Measurements from ENCODE around the gene SEMA3D. TPM values are rescaled to one million over a fixed set of nuclear protein-coding genes. Genes with fewer than 3 reads are reported as not detected.

SEMA3D gene
- total and polyA plus RNA-seq, 4 donors, result 0.53 to 49.0 (median 2.6) TPM

- Histone ChIP-seq H3K27me3 (ENCODE audit: control insufficient read depth in 3 of 3, insufficient read depth in 3 of 3, low read length in 2 of 3) (no peaks in the 10 kb centered on the region), H3K4me1 (ENCODE audit: control insufficient read depth in 5 of 5, insufficient read depth in 5 of 5, low read length in 5 of 5) (peaks cover 0 to 23% (median 8%) of the 10 kb centered on the region in 5 donors), H3K9me3 (ENCODE audit: control insufficient read depth in 4 of 4, insufficient read depth in 3 of 4, low read length in 3 of 4) (no peaks in the 10 kb centered on the region), H3K36me3 (ENCODE audit: control insufficient read depth in 4 of 4, insufficient read depth in 4 of 4, low read length in 4 of 4) (peaks cover 0 to 10% (median 3%) of the 10 kb centered on the region in 4 donors), H3K27ac (ENCODE audit: low read depth in 1 of 2, low read length in 1 of 2) (no peak overlapping the region), H3K9ac (ENCODE audit: insufficient read depth in 1 of 2, low read length in 2 of 2) (no peak overlapping the region), H3K4me3 (no peak overlapping the region)
- 44 to 51% methylated on average over 3 of the region's 3 CpGs for WGBS, 2 donors
- ATAC-seq (ENCODE audit: insufficient read depth, low FRiP score) (no peak), DNase-seq (no peak)
- TF ChIP-seq CTCF (IDR thresholded peaks at IDR 0.05; ENCODE audit: control extremely low read depth, extremely low read depth), result no peak
Measured at GRCh38 chr7:85078181-85078580, 108.7 kb downstream of the SEMA3D start.

DNA sequence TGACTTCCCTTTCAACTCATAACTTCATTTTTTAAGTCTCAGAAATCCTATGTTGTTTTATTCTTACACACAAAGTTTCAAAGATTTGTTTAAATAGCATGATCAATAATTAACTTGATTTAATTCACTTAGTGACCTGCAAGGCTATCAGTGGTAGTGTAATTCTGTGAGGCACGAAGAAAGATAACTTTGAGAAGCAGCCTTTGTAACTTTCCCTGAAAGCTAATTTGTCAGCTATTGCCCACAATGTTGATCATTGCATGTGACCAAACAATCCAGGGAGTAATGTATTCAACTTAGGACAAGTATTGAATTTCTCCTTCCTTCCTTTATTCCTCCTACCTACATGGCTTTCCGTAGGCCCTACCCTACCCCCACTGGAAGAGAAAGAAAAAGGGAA lies 111.0 kb downstream of the SEMA3D start:
- Histone ChIP-seq H3K36me3 (ENCODE audit: control insufficient read depth in 4 of 4, insufficient read depth in 4 of 4, low read length in 4 of 4) (peaks cover 0 to 20% (median 5%) of the 10 kb centered on the region in 4 donors), H3K9ac (ENCODE audit: insufficient read depth in 1 of 2, low read length in 2 of 2) (no peak overlapping the region), H3K27me3 (ENCODE audit: control insufficient read depth in 3 of 3, insufficient read depth in 3 of 3, low read length in 2 of 3) (no peaks in the 10 kb centered on the region), H3K9me3 (ENCODE audit: control insufficient read depth in 4 of 4, insufficient read depth in 3 of 4, low read length in 3 of 4) (peaks cover 0 to 2% (median 0%) of the 10 kb centered on the region in 4 donors), H3K4me1 (ENCODE audit: control insufficient read depth in 5 of 5, insufficient read depth in 5 of 5, low read length in 5 of 5) (peaks cover 0 to 8% (median 0%) of the 10 kb centered on the region in 5 donors), H3K27ac (ENCODE audit: low read depth in 1 of 2, low read length in 1 of 2) (no peak overlapping the region), H3K4me3 (no peak overlapping the region)
- WGBS, 2 donors, result 56 to 84% methylated on average over 2 of the region's 2 CpGs
- ATAC-seq (ENCODE audit: insufficient read depth, low FRiP score) (no peak), DNase-seq (no peak)
- no peak for TF ChIP-seq CTCF (IDR thresholded peaks at IDR 0.05; ENCODE audit: control extremely low read depth, extremely low read depth)

GRCh38 chr7:85074992-85075391 lies 111.9 kb downstream of the SEMA3D start:
- no peak for TF ChIP-seq CTCF (IDR thresholded peaks at IDR 0.05; ENCODE audit: control extremely low read depth, extremely low read depth)
- H3K4me3 ChIP-seq, result no peak overlapping the region
- DNase-seq, result no peak
- peaks cover 0 to 2% (median 0%) of the 10 kb centered on the region in 4 donors for H3K9me3 ChIP-seq (ENCODE audit: control insufficient read depth in 4 of 4, insufficient read depth in 3 of 4, low read length in 3 of 4)
- 75 to 78% methylated on average over 2 of the region's 2 CpGs for WGBS, 2 donors
- H3K27ac ChIP-seq (ENCODE audit: low read depth in 1 of 2, low read length in 1 of 2), result no peak overlapping the region
- no peaks in the 10 kb centered on the region for H3K27me3 ChIP-seq (ENCODE audit: control insufficient read depth in 3 of 3, insufficient read depth in 3 of 3, low read length in 2 of 3)
- peaks cover 0 to 8% (median 2%) of the 10 kb centered on the region in 5 donors for H3K4me1 ChIP-seq (ENCODE audit: control insufficient read depth in 5 of 5, insufficient read depth in 5 of 5, low read length in 5 of 5)
- ATAC-seq (ENCODE audit: insufficient read depth, low FRiP score), result no peak
- H3K9ac ChIP-seq (ENCODE audit: insufficient read depth in 1 of 2, low read length in 2 of 2), result no peak overlapping the region
- H3K36me3 ChIP-seq (ENCODE audit: control insufficient read depth in 4 of 4, insufficient read depth in 4 of 4, low read length in 4 of 4), result peaks cover 0 to 22% (median 5%) of the 10 kb centered on the region in 4 donors

DNA sequence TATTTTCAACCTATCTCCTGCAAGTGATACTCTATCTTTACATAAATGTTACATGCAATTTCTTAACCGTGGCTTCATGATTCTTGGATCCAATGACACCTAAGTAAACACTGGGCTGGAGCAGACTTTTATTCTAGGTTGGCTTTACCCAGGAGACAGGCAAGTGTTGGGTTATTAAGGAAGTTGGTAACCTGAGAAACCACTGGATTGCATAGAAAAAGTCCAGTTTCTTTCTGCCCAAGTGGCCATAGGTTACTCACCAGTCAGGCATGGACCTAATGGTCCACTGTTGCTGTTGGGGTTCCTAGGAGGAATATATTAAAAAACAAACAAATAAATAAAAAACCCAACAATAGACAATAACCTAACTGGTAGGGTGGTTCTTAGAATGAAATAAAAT lies 112.8 kb downstream of the SEMA3D start:
- Histone ChIP-seq H3K4me3 (no peak overlapping the region), H3K36me3 (ENCODE audit: control insufficient read depth in 4 of 4, insufficient read depth in 4 of 4, low read length in 4 of 4) (peaks cover 0 to 22% (median 4%) of the 10 kb centered on the region in 4 donors), H3K9ac (ENCODE audit: insufficient read depth in 1 of 2, low read length in 2 of 2) (no peak overlapping the region), H3K9me3 (ENCODE audit: control insufficient read depth in 4 of 4, insufficient read depth in 3 of 4, low read length in 3 of 4) (peaks cover 0 to 2% (median 0%) of the 10 kb centered on the region in 4 donors), H3K27me3 (ENCODE audit: control insufficient read depth in 3 of 3, insufficient read depth in 3 of 3, low read length in 2 of 3) (no peaks in the 10 kb centered on the region), H3K27ac (ENCODE audit: low read depth in 1 of 2, low read length in 1 of 2) (no peak overlapping the region), H3K4me1 (ENCODE audit: control insufficient read depth in 5 of 5, insufficient read depth in 5 of 5, low read length in 5 of 5) (peaks cover 0 to 8% (median 4%) of the 10 kb centered on the region in 5 donors)
- no peak for TF ChIP-seq CTCF (IDR thresholded peaks at IDR 0.05; ENCODE audit: control extremely low read depth, extremely low read depth)
- no peak for ATAC-seq (ENCODE audit: insufficient read depth, low FRiP score)
- 64 to 70% methylated on average over 1 of the region's 1 CpG for WGBS, 2 donors
- DNase-seq, result no peak
